ENCODE data around the gene RTN4RL1. TPM values are rescaled to one million over a fixed set of nuclear protein-coding genes. Genes with fewer than 3 reads are reported as not detected.

RTN4RL1 gene
- total RNA-seq, 1 donor = 0.27 TPM

- no peak for DNase-seq (ENCODE audit: low read depth)
- no peak overlapping the region for H3K4me3 ChIP-seq (ENCODE audit: low read depth, low read length)
- no peak for TF ChIP-seq CTCF (IDR thresholded peaks at IDR 0.05; ENCODE audit: insufficient read depth, low read length)
Observed at GRCh38 chr17:2051061-2051932, 26.2 kb upstream of the RTN4RL1 start.

- no peak for TF ChIP-seq CTCF (IDR thresholded peaks at IDR 0.05; ENCODE audit: insufficient read depth, low read length)
- peak overlapping the region; percentile 63 for H3K4me3 ChIP-seq (ENCODE audit: low read depth, low read length)
- DNase-seq (ENCODE audit: low read depth) = no peak
Observed at GRCh38 chr17:2050300-2051060, 25.3 kb upstream of the RTN4RL1 start.

GRCh38 chr17:2049333-2050299, 24.5 kb upstream of the RTN4RL1 start:
- peak; percentile 78 for DNase-seq (ENCODE audit: low read depth)
- H3K4me3 ChIP-seq (ENCODE audit: low read depth, low read length) = peak overlapping the region; percentile 73
- TF ChIP-seq CTCF (IDR thresholded peaks at IDR 0.05; ENCODE audit: insufficient read depth, low read length) = no peak

GRCh38 chr17:2048805-2049204, 23.7 kb upstream of the RTN4RL1 start:
- no peak for DNase-seq (ENCODE audit: low read depth)
- no peak for TF ChIP-seq CTCF (IDR thresholded peaks at IDR 0.05; ENCODE audit: insufficient read depth, low read length)
- peak overlapping the region; percentile 73 for H3K4me3 ChIP-seq (ENCODE audit: low read depth, low read length)

GRCh38 chr17:2047590-2047989, 22.5 kb upstream of the RTN4RL1 start:
- TF ChIP-seq CTCF (IDR thresholded peaks at IDR 0.05; ENCODE audit: insufficient read depth, low read length) = no peak
- no peak for DNase-seq (ENCODE audit: low read depth)
- H3K4me3 ChIP-seq (ENCODE audit: low read depth, low read length) = no peak overlapping the region

GRCh38 chr17:2044263-2044894, 19.2 kb upstream of the RTN4RL1 start:
- no peak for TF ChIP-seq CTCF (IDR thresholded peaks at IDR 0.05; ENCODE audit: insufficient read depth, low read length)
- no peak for DNase-seq (ENCODE audit: low read depth)
- H3K4me3 ChIP-seq (ENCODE audit: low read depth, low read length) = no peak overlapping the region

Data from fibroblast of the aortic adventitia (primary cell).